Measurements from ENCODE around the gene TIGD6. TPM values are rescaled to one million over a fixed set of nuclear protein-coding genes. Genes with fewer than 3 reads are reported as not detected.
"Not testable (repeated sequence)": the region's sequence is repeated elsewhere in the genome, so short reads cannot be mapped to it uniquely, and the experiment has no call there.

The TIGD6 gene
- total RNA-seq, 5 donors from 2014 or later (not counting 1 experiment from before 2014, with no cell fraction given): 1.7 to 4.5 (median 4.0) TPM

- H3K4me1 Mint-ChIP-seq; H3K27me3 ChIP-seq (replicated peaks in 1 of 2; ENCODE audit: control insufficient read depth in 2 of 2, extremely low read depth in 1 of 2, insufficient read depth in 2 of 2, low read length in 1 of 2); H3K4me3 Mint-ChIP-seq; H3K9me3 Mint-ChIP-seq; CTCF ChIA-PET; H3K27ac Mint-ChIP-seq; H3K4me1 ChIP-seq (ENCODE audit: control insufficient read depth in 1 of 2, extremely low read depth in 1 of 2, insufficient read depth in 2 of 2, low read length in 2 of 2); H3K9me3 ChIP-seq; ATAC-seq (replicated peaks in 1 of 4); H3K4me3 ChIP-seq (ENCODE audit: control insufficient read depth in 1 of 2, extremely low read depth in 1 of 2, low read length in 1 of 2); DNase-seq; H3K27ac ChIP-seq (ENCODE audit: low read length); H3K27me3 Mint-ChIP-seq: not testable (repeated sequence)
- peaks cover 56% of the 10 kb centered on the region for H3K36me3 Mint-ChIP-seq
- POLR2A ChIA-PET: interaction anchor here in 1 of 2 donors (0.7 kb wide), 1 partner anchor 235 kb away, joined by 4 read pairs; no protein-coding TSS in a partner anchor
- WGBS (ENCODE audit: insufficient coverage): no CpG with 5 or more reads among the region's 1 CpG
- peaks cover 9 to 82% of the 10 kb centered on the region in 2 donors for H3K36me3 ChIP-seq (ENCODE audit: control insufficient read depth in 2 of 2, extremely low read depth in 1 of 2, insufficient read depth in 1 of 2, low read length in 1 of 2)
Observed at GRCh38 chr5:150028047-150028446, 27.6 kb upstream of the TIGD6 start.

- peaks cover 58% of the 10 kb centered on the region for H3K36me3 Mint-ChIP-seq
- no peak overlapping the region for H3K4me3 ChIP-seq (ENCODE audit: control insufficient read depth in 1 of 2, extremely low read depth in 1 of 2, low read length in 1 of 2)
- CTCF ChIA-PET: no interaction called here
Observed at GRCh38 chr5:150026682-150027172, 26.3 kb upstream of the TIGD6 start.

GRCh38 chr5:150024346-150024984, 24.0 kb upstream of the TIGD6 start:
- Histone ChIP-seq H3K4me3 (ENCODE audit: control insufficient read depth in 1 of 2, extremely low read depth in 1 of 2, low read length in 1 of 2) (no peak overlapping the region), H3K27ac (ENCODE audit: low read length) (no peak overlapping the region), H3K4me1 (ENCODE audit: control insufficient read depth in 1 of 2, extremely low read depth in 1 of 2, insufficient read depth in 2 of 2, low read length in 2 of 2) (no peaks in the 10 kb centered on the region), H3K27me3 (replicated peaks in 1 of 2; ENCODE audit: control insufficient read depth in 2 of 2, extremely low read depth in 1 of 2, insufficient read depth in 2 of 2, low read length in 1 of 2) (no peaks in the 10 kb centered on the region), H3K36me3 (ENCODE audit: control insufficient read depth in 2 of 2, extremely low read depth in 1 of 2, insufficient read depth in 1 of 2, low read length in 1 of 2) (peaks cover 15 to 80% of the 10 kb centered on the region in 2 donors), H3K9me3 (no peaks in the 10 kb centered on the region)
- Mint-ChIP-seq H3K27me3 (no peaks in the 10 kb centered on the region), H3K4me3 (no peak overlapping the region), H3K9me3 (no peaks in the 10 kb centered on the region), H3K4me1 (peaks cover 0 to 10% (median 4%) of the 10 kb centered on the region in 3 donors), H3K27ac (no peak overlapping the region), H3K36me3 (peaks cover 60% of the 10 kb centered on the region)
- POLR2A ChIA-PET: no interaction called here
- no peak for ATAC-seq (replicated peaks in 1 of 4)
- DNase-seq: no peak
- CTCF ChIA-PET: no interaction called here
- 99% methylated on average over 7 of the region's 9 CpGs for WGBS (ENCODE audit: insufficient coverage)

More at GRCh38 chr5:150026682-150027172, 26.3 kb upstream of the TIGD6 start:
- H3K4me1 Mint-ChIP-seq: peaks cover 0 to 5% (median 4%) of the 10 kb centered on the region in 3 donors
- no peak overlapping the region for H3K27ac ChIP-seq (ENCODE audit: low read length)
- no peak overlapping the region for H3K27ac Mint-ChIP-seq
- H3K27me3 ChIP-seq (replicated peaks in 1 of 2; ENCODE audit: control insufficient read depth in 2 of 2, extremely low read depth in 1 of 2, insufficient read depth in 2 of 2, low read length in 1 of 2): no peaks in the 10 kb centered on the region
- H3K27me3 Mint-ChIP-seq: no peaks in the 10 kb centered on the region
- H3K9me3 ChIP-seq: no peaks in the 10 kb centered on the region
- no peaks in the 10 kb centered on the region for H3K9me3 Mint-ChIP-seq
- H3K4me3 Mint-ChIP-seq: no peak overlapping the region
- no peak for ATAC-seq (replicated peaks in 1 of 4)
- WGBS (ENCODE audit: insufficient coverage): 100% methylated on average over 3 of the region's 4 CpGs
- no peak for DNase-seq
- POLR2A ChIA-PET: no interaction called here
- peaks cover 13 to 79% of the 10 kb centered on the region in 2 donors for H3K36me3 ChIP-seq (ENCODE audit: control insufficient read depth in 2 of 2, extremely low read depth in 1 of 2, insufficient read depth in 1 of 2, low read length in 1 of 2)
- H3K4me1 ChIP-seq (ENCODE audit: control insufficient read depth in 1 of 2, extremely low read depth in 1 of 2, insufficient read depth in 2 of 2, low read length in 2 of 2): no peaks in the 10 kb centered on the region

- no CpG with 5 or more reads among the region's 1 CpG for WGBS (ENCODE audit: insufficient coverage)
- Mint-ChIP-seq H3K27me3 (no peaks in the 10 kb centered on the region), H3K9me3 (no peaks in the 10 kb centered on the region), H3K4me3 (no peak overlapping the region), H3K4me1 (peaks cover 0 to 10% (median 4%) of the 10 kb centered on the region in 3 donors), H3K27ac (no peak overlapping the region), H3K36me3 (peaks cover 67% of the 10 kb centered on the region)
- Histone ChIP-seq H3K4me1 (ENCODE audit: control insufficient read depth in 1 of 2, extremely low read depth in 1 of 2, insufficient read depth in 2 of 2, low read length in 2 of 2) (no peaks in the 10 kb centered on the region), H3K4me3 (ENCODE audit: control insufficient read depth in 1 of 2, extremely low read depth in 1 of 2, low read length in 1 of 2) (no peak overlapping the region), H3K27ac (ENCODE audit: low read length) (no peak overlapping the region), H3K36me3 (ENCODE audit: control insufficient read depth in 2 of 2, extremely low read depth in 1 of 2, insufficient read depth in 1 of 2, low read length in 1 of 2) (peaks cover 18 to 81% of the 10 kb centered on the region in 2 donors), H3K9me3 (no peaks in the 10 kb centered on the region), H3K27me3 (replicated peaks in 1 of 2; ENCODE audit: control insufficient read depth in 2 of 2, extremely low read depth in 1 of 2, insufficient read depth in 2 of 2, low read length in 1 of 2) (no peaks in the 10 kb centered on the region)
- ATAC-seq (replicated peaks in 1 of 4): no peak
- CTCF ChIA-PET: no interaction called here
- DNase-seq: no peak
- POLR2A ChIA-PET: interaction anchor here in 1 of 2 donors (0.6 kb wide), 2 partner anchors 1150 to 1159 kb away, joined by 3 to 8 read pairs; no protein-coding TSS in a partner anchor
Observed at GRCh38 chr5:150023136-150023535, 22.7 kb upstream of the TIGD6 start.

- Histone ChIP-seq H3K4me3 (ENCODE audit: control insufficient read depth in 1 of 2, extremely low read depth in 1 of 2, low read length in 1 of 2) (no peak overlapping the region), H3K9me3 (no peaks in the 10 kb centered on the region), H3K27ac (ENCODE audit: low read length) (no peak overlapping the region), H3K27me3 (replicated peaks in 1 of 2; ENCODE audit: control insufficient read depth in 2 of 2, extremely low read depth in 1 of 2, insufficient read depth in 2 of 2, low read length in 1 of 2) (no peaks in the 10 kb centered on the region), H3K36me3 (ENCODE audit: control insufficient read depth in 2 of 2, extremely low read depth in 1 of 2, insufficient read depth in 1 of 2, low read length in 1 of 2) (peaks cover 18 to 81% of the 10 kb centered on the region in 2 donors), H3K4me1 (ENCODE audit: control insufficient read depth in 1 of 2, extremely low read depth in 1 of 2, insufficient read depth in 2 of 2, low read length in 2 of 2) (no peaks in the 10 kb centered on the region)
- DNase-seq: no peak
- CTCF ChIA-PET: interaction anchor here in 1 of 2 donors (0.6 kb wide), 1 partner anchor 380 kb away, joined by 4 read pairs; no protein-coding TSS in a partner anchor
- no CpG with 5 or more reads among the region's 2 CpGs for WGBS (ENCODE audit: insufficient coverage)
- Mint-ChIP-seq H3K4me1 (peaks cover 0 to 10% (median 4%) of the 10 kb centered on the region in 3 donors), H3K4me3 (no peak overlapping the region), H3K36me3 (peaks cover 67% of the 10 kb centered on the region), H3K27me3 (no peaks in the 10 kb centered on the region), H3K9me3 (no peaks in the 10 kb centered on the region), H3K27ac (no peak overlapping the region)
- no peak for ATAC-seq (replicated peaks in 1 of 4)
- POLR2A ChIA-PET: interaction anchor here (0.6 kb wide), 2 partner anchors 273 to 1150 kb away, joined by 4 to 8 read pairs; no protein-coding TSS in a partner anchor
Observed at GRCh38 chr5:150022681-150023080, 22.2 kb upstream of the TIGD6 start.

- Mint-ChIP-seq H3K27me3 (no peaks in the 10 kb centered on the region), H3K9me3 (no peaks in the 10 kb centered on the region), H3K27ac (peak overlapping the region in 1 of 2 donors; percentile 65), H3K4me3 (no peak overlapping the region), H3K4me1 (peaks cover 0 to 11% (median 4%) of the 10 kb centered on the region in 3 donors), H3K36me3 (peaks cover 71% of the 10 kb centered on the region)
- Histone ChIP-seq H3K36me3 (ENCODE audit: control insufficient read depth in 2 of 2, extremely low read depth in 1 of 2, insufficient read depth in 1 of 2, low read length in 1 of 2) (peaks cover 18 to 86% of the 10 kb centered on the region in 2 donors), H3K9me3 (no peaks in the 10 kb centered on the region), H3K4me3 (ENCODE audit: control insufficient read depth in 1 of 2, extremely low read depth in 1 of 2, low read length in 1 of 2) (no peak overlapping the region), H3K27me3 (replicated peaks in 1 of 2; ENCODE audit: control insufficient read depth in 2 of 2, extremely low read depth in 1 of 2, insufficient read depth in 2 of 2, low read length in 1 of 2) (no peaks in the 10 kb centered on the region), H3K4me1 (ENCODE audit: control insufficient read depth in 1 of 2, extremely low read depth in 1 of 2, insufficient read depth in 2 of 2, low read length in 2 of 2) (no peaks in the 10 kb centered on the region), H3K27ac (ENCODE audit: low read length) (no peak overlapping the region)
- no peak for DNase-seq
- ChIA-PET CTCF (interaction anchor here in 1 of 2 donors (0.6 kb wide), 1 partner anchor 380 kb away, joined by 4 read pairs; no protein-coding TSS in a partner anchor), POLR2A (interaction anchor here in 1 of 2 donors (0.6 kb wide), 1 partner anchor 272 kb away, joined by 4 read pairs; no protein-coding TSS in a partner anchor)
- no peak for ATAC-seq (replicated peaks in 1 of 4)
- whole genome bisulfite sequencing (ENCODE audit: insufficient coverage): 100% methylated on average over 1 of the region's 1 CpG
Observed at GRCh38 chr5:150022158-150022531, 21.7 kb upstream of the TIGD6 start.

Measured in T-cell (primary cell).